K562 (cell line): ENCODE measurements around the gene ZNF655. TPM values are rescaled to one million over a fixed set of nuclear protein-coding genes. Genes with fewer than 3 reads are reported as not detected.

Experiments
- ATAC-seq: fragments of 200-7000 bp; cut with Tn5 transposase; 3 replicates; pipeline ENCODE4 v1.9.1; 2020; ENCODE audit warnings: moderate library complexity
- BruUV-seq: library from RNA; stranded (reverse); fragments of 400-500 nt; replicated peaks from 2 replicates; lab custom pipeline; 2021; lab: Mats Ljungman, UMichigan
- CTCF ChIA-PET: fragments of 300-600 bp; formaldehyde crosslinking; extraction: SDS; loops from one replicate; lab custom pipeline; 2021; ENCODE audit warnings: low intra/inter-chr PET ratio; lab: Yijun Ruan, JAX
- POLR2A ChIA-PET: fragments of 300-600, 350-650 bp; sonication (Branson Sonifier 250); formaldehyde crosslinking; extraction: SDS; loops from one replicate; lab custom pipeline; 2021; ENCODE audit warnings: antibody characterized with exemption, inconsistent platforms; lab: Yijun Ruan, JAX
- DNase-seq, 4 experiments: peaks; one replicate each; pipeline versions ENCODE4 v3.0.0 to v3.0.0-alpha.2; 2011 to 2018; ENCODE audit warnings: low spot score in 3 of 4, mixed read lengths in 3 of 4; ENCODE audit errors: extremely low read depth in 1 of 4
- FAIRE-seq: peaks from 2 replicates; lab custom pipeline; 2011; peaks lifted over from hg19 to GRCh38; lab: Jason Lieb, UNC
- H2AFZ ChIP-seq: 2 replicates; pipeline ENCODE4 v1.6.0; 2011; ENCODE audit warnings: low read depth, low read length, control low read depth, inconsistent platforms
- H3K27ac ChIP-seq: fragments of 200-600 bp; 3 replicates; pipeline ENCODE4 v1.8.0; 2011; ENCODE audit warnings: low read depth, mild to moderate bottlenecking, control low read depth, inconsistent platforms, low read length, moderate library complexity, mixed read lengths; ENCODE audit errors: extremely low read depth
- H3K27me3 ChIP-seq, 2 experiments: fragments of 300-600 bp in 1 of 2; 2 replicates in 1 of 2; 3 replicates in 1 of 2; pipeline versions ENCODE4 v1.6.0 to v1.8.0; 2011; ENCODE audit warnings: inconsistent platforms in 2 of 2, low read length in 2 of 2, mild to moderate bottlenecking in 1 of 2, mixed read lengths in 1 of 2, moderate library complexity in 1 of 2; ENCODE audit not compliant: control insufficient read depth in 2 of 2, insufficient read depth in 2 of 2
- H3K36me3 ChIP-seq: fragments of 300-600 bp; 3 replicates; pipeline ENCODE4 v1.8.0; 2011; ENCODE audit warnings: mild to moderate bottlenecking, low read length, inconsistent platforms; ENCODE audit not compliant: control insufficient read depth, insufficient read depth
- H3K4me1 ChIP-seq, 2 experiments: fragments of 200-600 bp in 1 of 2; replicated peaks in 1 of 2; 2 replicates in 1 of 2; 3 replicates in 1 of 2; pipeline versions ENCODE4 v1.5.1 to v1.8.0; 2011; ENCODE audit warnings: inconsistent platforms in 2 of 2, low read length in 2 of 2, mild to moderate bottlenecking in 1 of 2, mixed read lengths in 1 of 2, moderate library complexity in 1 of 2; ENCODE audit not compliant: control insufficient read depth in 2 of 2, insufficient read depth in 2 of 2
- H3K4me2 ChIP-seq: 2 replicates; pipeline ENCODE4 v1.6.1; 2011; ENCODE audit warnings: low read length, control low read depth, inconsistent platforms, mixed read lengths; ENCODE audit not compliant: insufficient read depth
- H3K4me3 ChIP-seq: fragments of 200-600 bp; sonication (generic), shearing (Covaris generic); 2 replicates; pipeline ENCODE4 v1.5.1; 2016; ENCODE audit warnings: control low read depth, inconsistent platforms
- H3K79me2 ChIP-seq: fragments of 200-600 bp; 3 replicates; pipeline ENCODE4 v1.8.0; 2011; ENCODE audit warnings: low read length, inconsistent platforms; ENCODE audit not compliant: control insufficient read depth, insufficient read depth
- H3K9ac ChIP-seq, 2 experiments: 2 replicates each; pipeline versions ENCODE4 v1.6.0 to v1.6.1; 2011; ENCODE audit warnings: low read depth in 2 of 2, low read length in 2 of 2, control low read depth in 1 of 2, inconsistent platforms in 1 of 2, mild to moderate bottlenecking in 1 of 2, mixed read lengths in 1 of 2; ENCODE audit not compliant: insufficient read depth in 1 of 2
- H3K9me1 ChIP-seq: one replicate; pipeline ENCODE4 v1.6.0; 2011; ENCODE audit warnings: inconsistent platforms, mild to moderate bottlenecking, low read length, moderate library complexity; ENCODE audit not compliant: control insufficient read depth, insufficient read depth
- H3K9me3 ChIP-seq: replicated peaks from 2 replicates; pipeline ENCODE4 v1.5.1; 2011; ENCODE audit warnings: low read depth, low read length, inconsistent platforms; ENCODE audit not compliant: control insufficient read depth, insufficient read depth
- H4K20me1 ChIP-seq: replicated peaks from 2 replicates; pipeline ENCODE4 v1.6.1; 2011; ENCODE audit warnings: low read length, inconsistent platforms, mixed read lengths; ENCODE audit not compliant: control insufficient read depth, insufficient read depth
- CCAR2 ChIP-seq: fragments of 200-400 bp; formaldehyde crosslinking; IDR thresholded peaks from 2 replicates; pipeline ENCODE4 v1.6.1; 2017; ENCODE audit warnings: mild to moderate bottlenecking, low read depth, low read length
- CHD2 ChIP-seq: IDR thresholded peaks from 2 replicates; pipeline ENCODE4 v1.6.1; 2011; ENCODE audit warnings: low read depth, low read length
- E2F1 ChIP-seq: sonication (generic); formaldehyde crosslinking; IDR thresholded peaks from 2 replicates; pipeline ENCODE4 v1.8.1; 2023; ENCODE audit warnings: mild to moderate bottlenecking, missing genetic modification reagents, moderate library complexity
- EZH2 ChIP-seq: IDR thresholded peaks from 2 replicates; pipeline ENCODE4 v1.6.1; 2012; ENCODE audit warnings: low read depth, mild to moderate bottlenecking, inconsistent platforms, low read length, borderline replicate concordance
- MEF2A ChIP-seq: IDR thresholded peaks from 2 replicates; pipeline ENCODE4 v1.6.1; 2011; ENCODE audit warnings: low read depth, mild to moderate bottlenecking, low read length, moderate library complexity; ENCODE audit not compliant: control insufficient read depth
- MEF2D ChIP-seq: conservative IDR thresholded peaks from 2 replicates; pipeline ENCODE4 v1.6.1; 2016; ENCODE audit warnings: low read depth, missing genetic modification characterization, missing compliant biosample characterization
- MITF ChIP-seq: IDR thresholded peaks from 2 replicates; pipeline ENCODE4 v1.6.1; 2014; ENCODE audit warnings: antibody characterized with exemption
- MXD1 ChIP-seq: fragments of 250-450 bp; sonication (Bioruptor Pico); IDR thresholded peaks from 2 replicates; pipeline ENCODE4 v1.8.0; 2021; ENCODE audit warnings: borderline replicate concordance, mild to moderate bottlenecking, moderate library complexity; ENCODE audit not compliant: poor library complexity, severe bottlenecking
- MXI1 ChIP-seq: IDR thresholded peaks from 2 replicates; pipeline ENCODE4 v1.6.1; 2011; ENCODE audit warnings: low read depth, mild to moderate bottlenecking, improper control_type of control experiment, low read length
- NELFE ChIP-seq: IDR thresholded peaks from 2 replicates; pipeline ENCODE4 v1.6.1; 2011; ENCODE audit warnings: mild to moderate bottlenecking; ENCODE audit not compliant: insufficient read depth, insufficient read length
- NR3C1 ChIP-seq: sonication (generic); formaldehyde crosslinking; IDR thresholded peaks from 2 replicates; pipeline ENCODE4 v1.8.1; 2022; ENCODE audit warnings: missing genetic modification reagents
- PML ChIP-seq: IDR thresholded peaks from 2 replicates; pipeline ENCODE4 v1.6.1; 2012; ENCODE audit warnings: low read length, inconsistent platforms
- RBM34 ChIP-seq: fragments of 200-400 bp; formaldehyde crosslinking; IDR thresholded peaks from 2 replicates; pipeline ENCODE4 v1.6.1; 2018; ENCODE audit warnings: low read length, borderline replicate concordance; ENCODE audit not compliant: insufficient read depth
- SMARCA5 ChIP-seq: fragments of 450-650 bp; IDR thresholded peaks from 2 replicates; pipeline ENCODE4 v1.6.1; 2016
- YBX1 ChIP-seq: fragments of 450-650 bp; IDR thresholded peaks from 2 replicates; pipeline ENCODE4 v1.7.1; 2016; ENCODE audit warnings: mild to moderate bottlenecking
- ZC3H4 ChIP-seq: sonication (generic); formaldehyde crosslinking; IDR thresholded peaks from 2 replicates; pipeline ENCODE4 v1.9.0; 2021; ENCODE audit warnings: missing genetic modification reagents, borderline replicate concordance
- ZNF165 ChIP-seq: fragments of 250-450 bp; sonication (Bioruptor Pico); IDR thresholded peaks from 2 replicates; pipeline ENCODE4 v1.4.0; 2020; ENCODE audit warnings: borderline replicate concordance
- ZNF347 ChIP-seq: fragments of 450-650 bp; formaldehyde crosslinking; IDR thresholded peaks from 2 replicates; pipeline ENCODE4 v1.4.0; 2020; ENCODE audit warnings: low read depth, mild to moderate bottlenecking, moderate library complexity
- ZSCAN29 ChIP-seq: fragments of 450-650 bp; IDR thresholded peaks from 2 replicates; pipeline ENCODE4 v1.6.1; 2017
- WGBS: fragments of 100-300 bp; shearing (Covaris generic); methylation state at CpG from one replicate; pipeline ENCODE4 v1.1.6; 2016; ENCODE audit warnings: low coverage, mixed read lengths; ENCODE audit not compliant: insufficient coverage; ENCODE audit errors: missing lambda C conversion rate; 5-methylcytosine and 5-hydroxymethylcytosine counted together
- in situ Hi-C: fragments of 300-500 bp; cut with MboI; formaldehyde crosslinking; loops from 4 replicates; pipeline ENCODE4 v1.15.0; 2018; ENCODE audit warnings: inconsistent platforms, mixed read lengths
- intact Hi-C: fragments of 100-400 bp; cut with micrococcal nuclease; formaldehyde crosslinking; loops from 2 replicates; pipeline ENCODE4 v1.14.2; 2022
- polyA plus RNA-seq, 8 experiments: library from polyadenylated mRNA; depleted of rRNA in 4 of 8; stranded (reverse) in 5 of 8; unstranded in 3 of 8; fragments of >200 nt; fragmentation: Nextera tagmentation in 2 of 8; fragmentation: Illumina TruSeq in 1 of 8; extraction: Ambion mirVana in 2 of 8; extraction: Trizol in 1 of 8; gene quantifications; 2 replicates each; pipeline versions ENCODE4 v1.2.1 to v1.2.3, GENCODE V29; 2011 to 2014; ENCODE audit warnings: inconsistent platforms in 1 of 8, missing spikeins in 1 of 8
- total RNA-seq, 7 experiments: library from RNA; depleted of rRNA in 6 of 7; stranded (reverse); fragments of >200 nt in 6 of 7; fragmentation: Illumina TruSeq in 2 of 7; extraction: Trizol in 2 of 7; gene quantifications; 2 replicates each; pipeline versions ENCODE4 v1.2.1 to v1.2.3, GENCODE V29; 2011 to 2021; ENCODE audit warnings: low replicate concordance in 1 of 7

ZNF655 gene
- total and polyA plus RNA-seq, 9 of the 15 experiments (the other 6 are each of a cell fraction or from before 2014, with no cell fraction given), result 25.7 to 130 (median 95.2) TPM

- BruUV-seq, result no TSS peak
- H3K36me3 ChIP-seq, result peaks cover 37% of the 10 kb centered on the region
- ChIA-PET CTCF (no interaction called here), POLR2A (interaction anchor here (0.6 to 3.5 kb wide), 14 partner anchors 10 to 625 kb away, joined by 3 to 29 read pairs (median 4); partner anchors contain the start of genes TMEM225B, TRIM4, ZKSCAN5 and ZNF655)
- H3K9me3 ChIP-seq, result peaks cover 3% of the 10 kb centered on the region; the same call in 1 of the 2 replicates
- peak within 1 kb of the TSS; percentile 100 for H2AFZ ChIP-seq
- FAIRE-seq (peak; percentile 97), ATAC-seq (peak; percentile 97), DNase-seq (peak; percentile 96 to 98 (median 96))
- intact Hi-C loops (loop anchor here (1.0 to 2.0 kb wide), 3 partner anchors 58 to 110 kb away; partner anchors contain the start of gene ZNF655), in situ Hi-C loops (no loop called here)
- peak within 1 kb of the TSS; percentile 84 for H3K4me3 ChIP-seq
- H4K20me1 ChIP-seq, result peaks cover 5% of the 10 kb centered on the region; the same call in 1 of the 2 replicates
- H3K9ac ChIP-seq, result peak within 1 kb of the TSS; percentile 91 to 100
- H3K4me2 ChIP-seq, result peak within 1 kb of the TSS; percentile 98
- peaks cover 0 to 2% of the 10 kb centered on the region in 2 experiments; a peak in 1 of 5 replicates for H3K27me3 ChIP-seq
- H3K27ac ChIP-seq, result peak within 1 kb of the TSS; percentile 85
- WGBS, result under 1% methylated on average over 59 of the region's 60 CpGs
- H3K79me2 ChIP-seq, result peaks cover 16% of the 10 kb centered on the region
- no peaks in the 10 kb centered on the region for H3K9me1 ChIP-seq
- peaks cover 9 to 20% of the 10 kb centered on the region in 2 experiments; a peak in 4 of 5 replicates for H3K4me1 ChIP-seq
- TF ChIP-seq MITF (0 out of 2 replicates have a peak, but pooled peaks have one; percentile 49), ZNF347 (CRISPR knock-in tag) (no peak), E2F1 (CRISPR knock-in tag) (peak; percentile 65), ZC3H4 (CRISPR knock-in tag) (no peak), ZNF165 (CRISPR knock-in tag) (0 out of 2 replicates have a peak, but pooled peaks have one; percentile 24), CCAR2 (no peak), SMARCA5 (peak; percentile 99), YBX1 (no peak), MXD1 (no peak), RBM34 (no peak), CHD2 (0 out of 2 replicates have a peak, but pooled peaks have one; percentile 8), NELFE (no peak), EZH2 (no peak), PML (peak; percentile 92), MEF2A (peak; percentile 62; the same call in 1 of the 2 replicates), MXI1 (no peak), ZSCAN29 (peak; percentile 55; the same call in 1 of the 2 replicates), MEF2D (tag) (0 out of 2 replicates have a peak, but pooled peaks have one; percentile 57), NR3C1 (CRISPR knock-in tag) (no peak)
Observed at GRCh38 chr7:99616359-99617191, 58.1 kb downstream of the ZNF655 start, which contains the start of gene ZSCAN25. TSS of gene ZSCAN25 (plus strand) at chr7:99616946. CDS start at chr7:99619607, 2,661 bp downstream.
